Epithelial cell of esophagus (primary cell): ENCODE measurements around the gene WFDC10B.
"Not testable (repeated sequence)": the region's sequence is repeated elsewhere in the genome, so short reads cannot be mapped to it uniquely, and the experiment has no call there.

ENCODE experiments used
- DNase-seq: peaks from one replicate; pipeline ENCODE4 v3.0.0; 2010; ENCODE audit warnings: low read depth
- H3K4me3 ChIP-seq: 2 replicates; pipeline ENCODE4 v1.5.1; 2011; ENCODE audit warnings: mild to moderate bottlenecking, low read length, control low read depth
- CTCF ChIP-seq: IDR thresholded peaks from 2 replicates; pipeline ENCODE4 v1.5.1; 2011; ENCODE audit warnings: low read depth, mild to moderate bottlenecking, low read length, control low read depth, inconsistent platforms; ENCODE audit not compliant: insufficient read depth; ENCODE audit errors: missing control alignments

WFDC10B gene

DNA sequence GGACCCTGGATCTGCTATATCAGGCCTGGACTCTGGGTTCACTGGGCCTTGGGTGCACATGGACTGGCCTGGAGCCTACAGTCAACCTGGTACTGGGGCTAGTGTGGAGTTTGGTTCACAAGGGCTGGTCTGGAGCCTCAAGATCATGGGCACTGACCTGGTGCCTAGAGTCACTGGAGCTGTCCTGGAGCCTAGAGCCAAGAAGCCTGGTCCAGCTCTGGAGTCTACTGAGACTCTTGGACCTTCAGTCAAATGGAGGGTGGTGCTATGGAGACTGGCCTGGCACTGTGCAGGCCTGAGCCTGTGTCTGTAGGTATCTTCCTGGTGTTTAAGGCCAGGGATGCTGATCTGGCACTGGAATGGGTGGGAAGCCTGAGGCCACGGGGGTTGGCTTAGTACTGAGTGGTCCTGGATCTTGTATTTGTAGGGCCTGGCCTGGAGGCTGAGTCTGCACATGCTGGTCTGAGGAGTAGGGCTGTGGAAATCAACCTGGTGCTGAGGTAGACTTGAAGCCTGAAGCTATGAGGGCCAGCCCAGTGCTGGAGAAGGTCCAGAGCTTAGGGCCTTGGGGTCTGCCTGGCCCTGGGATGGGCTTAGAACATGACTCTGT lies 57.3 kb downstream of the WFDC10B start:
- TF ChIP-seq CTCF: no peak
- DNase-seq: no peak
- H3K4me3 ChIP-seq: no peak overlapping the region

GRCh38 chr20:45646875-45647274 lies 57.9 kb downstream of the WFDC10B start:
- TF ChIP-seq CTCF: no peak
- no peak overlapping the region for H3K4me3 ChIP-seq
- DNase-seq: no peak

GRCh38 chr20:45645869-45646268 lies 59.0 kb downstream of the WFDC10B start:
- not testable (repeated sequence) for DNase-seq, H3K4me3 ChIP-seq

- H3K4me3 ChIP-seq, DNase-seq: not testable (repeated sequence)
Measured at GRCh38 chr20:45641076-45641475, 63.7 kb downstream of the WFDC10B start.

- H3K4me3 ChIP-seq: no peak overlapping the region
- DNase-seq: no peak
- no peak for TF ChIP-seq CTCF
Measured at GRCh38 chr20:45639687-45640086, 65.1 kb downstream of the WFDC10B start.

- no peak for DNase-seq
- TF ChIP-seq CTCF: no peak
- H3K4me3 ChIP-seq: no peak overlapping the region
Measured at GRCh38 chr20:45636513-45636912, 68.3 kb downstream of the WFDC10B start.
